OCI-LY7 (cell line): ENCODE measurements around the gene CFHR5. TPM values are rescaled to one million over a fixed set of nuclear protein-coding genes. Genes with fewer than 3 reads are reported as not detected.
"Not testable (repeated sequence)": the region's sequence is repeated elsewhere in the genome, so short reads cannot be mapped to it uniquely, and the experiment has no call there.

Experiments
- BruUV-seq: library from RNA; stranded (reverse); fragments of 400-500 nt; replicated peaks from 2 replicates; lab custom pipeline; 2021; lab: Mats Ljungman, UMichigan
- CTCF ChIA-PET: fragments of 300-600 bp; sonication (Branson Sonifier 250); formaldehyde crosslinking; loops from one replicate; lab custom pipeline; 2022; ENCODE audit warnings: antibody characterized with exemption; ENCODE audit not compliant: unreplicated experiment; lab: Charles Lee
- POLR2A ChIA-PET: fragments of 300-600 bp; sonication (Branson Sonifier 250); formaldehyde crosslinking; loops from one replicate; lab custom pipeline; 2022; ENCODE audit warnings: antibody characterized with exemption; lab: Charles Lee
- DNase-seq: peaks from one replicate; pipeline ENCODE4 v3.0.0-alpha.2; 2015; ENCODE audit warnings: low spot score
- H2AFZ ChIP-seq: fragments of 200-600 bp; sonication (generic), shearing (Covaris generic); 2 replicates; pipeline ENCODE4 v1.6.1; 2014; ENCODE audit warnings: mild to moderate bottlenecking, antibody characterized with exemption, low read length, moderate library complexity
- H3K27ac ChIP-seq: fragments of 200-600 bp; sonication (generic); 2 replicates; pipeline ENCODE4 v1.5.1; 2014; ENCODE audit warnings: mixed run types, low read depth, mild to moderate bottlenecking, moderate library complexity, low read length, inconsistent platforms; ENCODE audit not compliant: poor library complexity, severe bottlenecking
- H3K36me3 ChIP-seq: fragments of 200-600 bp; sonication (generic); 2 replicates; pipeline ENCODE4 v1.6.1; 2014; ENCODE audit warnings: mild to moderate bottlenecking, antibody characterized with exemption, low read length, moderate library complexity, mixed read lengths; ENCODE audit not compliant: insufficient read depth
- H3K4me1 ChIP-seq: fragments of 200-600 bp; sonication (generic); 2 replicates; pipeline ENCODE4 v1.5.1; 2014; ENCODE audit warnings: mild to moderate bottlenecking, low read length; ENCODE audit not compliant: insufficient read depth, poor library complexity, severe bottlenecking
- H3K4me2 ChIP-seq: fragments of 200-600 bp; sonication (generic); 2 replicates; pipeline ENCODE4 v1.6.1; 2014; ENCODE audit warnings: mild to moderate bottlenecking, low read length
- H3K4me3 ChIP-seq: fragments of 200-600 bp; sonication (generic); 2 replicates; pipeline ENCODE4 v1.5.1; 2014; ENCODE audit warnings: mild to moderate bottlenecking, low read depth, low read length; ENCODE audit not compliant: poor library complexity, severe bottlenecking
- H3K79me2 ChIP-seq: fragments of 200-600 bp; sonication (generic); 2 replicates; pipeline ENCODE4 v1.6.1; 2016; ENCODE audit warnings: low read depth, mild to moderate bottlenecking, low read length, moderate library complexity, mixed read lengths; ENCODE audit not compliant: insufficient read depth
- H3K9me2 ChIP-seq: fragments of 200-600 bp; sonication (generic); 2 replicates; pipeline ENCODE4 v1.6.1; 2016; ENCODE audit warnings: mild to moderate bottlenecking, low read length, mixed read lengths; ENCODE audit not compliant: insufficient read depth
- H3K9me3 ChIP-seq: fragments of 200-600 bp; sonication (generic); 2 replicates; pipeline ENCODE4 v1.6.1; 2014; ENCODE audit warnings: mild to moderate bottlenecking, mixed run types, low read length, mixed read lengths
- H4K20me1 ChIP-seq: fragments of 200-600 bp; sonication (generic); 2 replicates; pipeline ENCODE4 v1.6.1; 2014; ENCODE audit warnings: mild to moderate bottlenecking, antibody characterized with exemption, low read length, moderate library complexity, mixed read lengths; ENCODE audit not compliant: insufficient read depth
- CTCF ChIP-seq: fragments of 200-600 bp; sonication (generic); conservative IDR thresholded peaks from 2 replicates; pipeline ENCODE4 v1.5.1; 2014; ENCODE audit warnings: mild to moderate bottlenecking, antibody characterized with exemption, low read length, moderate library complexity, mixed read lengths
- EZH2phosphoT487 ChIP-seq: fragments of 200-600 bp; sonication (generic); IDR thresholded peaks from 2 replicates; pipeline ENCODE4 v1.6.1; 2018; ENCODE audit warnings: low read depth, borderline replicate concordance, mild to moderate bottlenecking, mixed run types, antibody characterized with exemption, low read length, moderate library complexity, mixed read lengths
- intact Hi-C: fragments of 100-400 bp; cut with micrococcal nuclease; formaldehyde crosslinking; loops from one replicate; pipeline ENCODE4 v1.10.0; 2022; ENCODE audit not compliant: unreplicated experiment
- total RNA-seq, 2 experiments: library from RNA; depleted of rRNA in 1 of 2; stranded (reverse); fragments of >200 nt in 1 of 2; shearing (Covaris generic) in 1 of 2; gene quantifications; 2 replicates each; pipeline ENCODE4 v1.2.3, GENCODE V29; 2014 to 2022

Gene CFHR5
- total RNA-seq, 2 experiments from 2014 or later: not detected

DNA sequence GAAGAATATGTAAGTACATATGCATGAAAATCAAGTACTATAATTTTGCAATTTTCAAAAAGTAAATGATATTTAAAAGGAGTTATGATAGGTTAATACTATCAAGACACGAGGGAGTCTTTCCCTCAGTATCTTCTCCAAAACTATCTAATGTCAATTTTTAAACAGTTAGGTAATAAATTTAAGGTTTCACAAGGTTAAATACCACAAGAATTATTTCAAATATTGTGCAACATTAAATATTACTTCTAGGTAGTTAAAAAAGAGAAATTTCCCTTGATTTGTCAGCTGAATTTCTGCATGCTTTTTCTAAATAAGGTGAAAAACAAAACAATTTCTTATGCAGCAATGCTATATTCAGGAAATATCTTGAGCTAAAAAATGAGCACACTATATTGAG lies 3.5 kb downstream of the CFHR5 start:
- H3K27ac ChIP-seq: no peak overlapping the region
- no peak overlapping the region for H2AFZ ChIP-seq
- ChIA-PET POLR2A (no interaction called here), CTCF (no interaction called here)
- no peaks in the 10 kb centered on the region for H4K20me1 ChIP-seq
- no peaks in the 10 kb centered on the region for H3K9me2 ChIP-seq
- H3K79me2 ChIP-seq: no peaks in the 10 kb centered on the region
- no TSS peak for BruUV-seq
- H3K4me2 ChIP-seq: no peak overlapping the region
- no peaks in the 10 kb centered on the region for H3K4me1 ChIP-seq
- H3K36me3 ChIP-seq: no peaks in the 10 kb centered on the region
- intact Hi-C loops: no loop called here
- H3K9me3 ChIP-seq: no peaks in the 10 kb centered on the region
- no peak overlapping the region for H3K4me3 ChIP-seq
- TF ChIP-seq EZH2phosphoT487: no peak
- TF ChIP-seq CTCF: no peak
- DNase-seq: no peak

DNA sequence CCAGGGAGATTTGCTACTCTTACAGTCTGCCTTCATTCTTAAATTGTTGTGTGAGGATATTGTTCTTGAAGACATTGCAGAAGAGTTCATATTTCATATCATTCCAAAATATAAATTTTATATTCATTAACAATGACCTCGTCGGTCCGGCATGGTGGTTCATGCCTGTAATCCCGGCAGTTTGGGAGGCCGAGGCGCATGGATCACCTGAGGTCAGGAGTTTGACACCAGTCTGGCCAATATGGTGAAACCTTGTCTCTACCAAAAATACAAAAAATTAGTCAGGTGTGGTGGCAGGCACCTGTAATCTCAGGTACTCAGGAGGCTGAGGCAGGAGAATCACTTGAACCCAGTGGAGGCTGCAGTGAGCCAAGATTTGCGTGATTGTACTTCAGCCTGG lies 4.9 kb downstream of the CFHR5 start:
- POLR2A ChIA-PET, H3K27ac ChIP-seq, H3K9me3 ChIP-seq, H2AFZ ChIP-seq, H4K20me1 ChIP-seq, H3K79me2 ChIP-seq, H3K4me2 ChIP-seq, H3K4me3 ChIP-seq, DNase-seq, intact Hi-C loops, H3K9me2 ChIP-seq, CTCF ChIA-PET, BruUV-seq, H3K36me3 ChIP-seq, H3K4me1 ChIP-seq: not testable (repeated sequence)

GRCh38 chr1:196991919-196992651 lies 14.7 kb downstream of the CFHR5 start:
- H3K36me3 ChIP-seq, CTCF ChIA-PET, DNase-seq, H4K20me1 ChIP-seq, H3K27ac ChIP-seq, H3K4me2 ChIP-seq, H3K9me2 ChIP-seq, H3K79me2 ChIP-seq, H3K9me3 ChIP-seq, H3K4me1 ChIP-seq, POLR2A ChIA-PET, H3K4me3 ChIP-seq, intact Hi-C loops, BruUV-seq, H2AFZ ChIP-seq: not testable (repeated sequence)

GRCh38 chr1:196993916-196994315 lies 16.6 kb downstream of the CFHR5 start:
- no peaks in the 10 kb centered on the region for H4K20me1 ChIP-seq
- DNase-seq: no peak
- H3K4me1 ChIP-seq: no peaks in the 10 kb centered on the region
- intact Hi-C loops: no loop called here
- no peak overlapping the region for H3K4me3 ChIP-seq
- H3K9me2 ChIP-seq: no peaks in the 10 kb centered on the region
- TF ChIP-seq CTCF (no peak), EZH2phosphoT487 (no peak)
- H2AFZ ChIP-seq: no peak overlapping the region
- ChIA-PET CTCF (no interaction called here), POLR2A (no interaction called here)
- no peaks in the 10 kb centered on the region for H3K36me3 ChIP-seq
- no peaks in the 10 kb centered on the region for H3K9me3 ChIP-seq
- no peak overlapping the region for H3K4me2 ChIP-seq
- BruUV-seq: no TSS peak
- H3K27ac ChIP-seq: no peak overlapping the region
- H3K79me2 ChIP-seq: no peaks in the 10 kb centered on the region
